ENCODE measurements around the gene DICER1. TPM values are rescaled to one million over a fixed set of nuclear protein-coding genes. Genes with fewer than 3 reads are reported as not detected.

Gene DICER1
- total RNA-seq, 1 experiment from 2014 or later = 57.3 TPM

- POLR2A ChIA-PET = no interaction called here
- intact Hi-C loops (cut with micrococcal nuclease; ENCODE audit: unreplicated experiment) = loop anchor here (10.0 kb wide), 1 partner anchor 381 kb away; no protein-coding TSS in a partner anchor
- Mint-ChIP-seq H3K27me3 (ENCODE audit: insufficient read depth, unreplicated experiment) (peaks cover 7% of the 10 kb centered on the region), H3K9me3 (ENCODE audit: unreplicated experiment) (no peaks in the 10 kb centered on the region), H3K36me3 (ENCODE audit: insufficient read depth, unreplicated experiment) (peaks cover 5% of the 10 kb centered on the region), H3K4me3 (ENCODE audit: unreplicated experiment) (no peak overlapping the region), H3K27ac (ENCODE audit: unreplicated experiment) (no peak overlapping the region), H3K4me1 (ENCODE audit: low read depth, unreplicated experiment) (no peaks in the 10 kb centered on the region)
- no peak for DNase-seq
- TF ChIP-seq CTCF (IDR thresholded peaks at IDR 0.05; ENCODE audit: insufficient read depth in 1 of 2, low read depth in 1 of 2, low read length in 1 of 2, severe bottlenecking in 1 of 2, unreplicated experiment in 1 of 2) = no peak
- no TSS peak for BruUV-seq (replicated peaks)
- Histone ChIP-seq H3K9me3 (no peaks in the 10 kb centered on the region), H3K36me3 (ENCODE audit: control insufficient read depth, insufficient read depth, low read length) (no peaks in the 10 kb centered on the region), H3K27me3 (replicated peaks; ENCODE audit: control insufficient read depth, insufficient read depth, low read length) (no peaks in the 10 kb centered on the region; the same call in 1 of the 2 replicates), H3K4me3 (ENCODE audit: low read depth, low read length) (no peak overlapping the region), H3K4me1 (no peaks in the 10 kb centered on the region)
- CTCF ChIA-PET = no interaction called here
Measured at GRCh38 chr14:95075789-95076188, 81.5 kb downstream of the DICER1 start.

GRCh38 chr14:95073947-95074346 lies 83.4 kb downstream of the DICER1 start:
- H3K4me3 Mint-ChIP-seq (ENCODE audit: unreplicated experiment) = no peak overlapping the region
- Histone ChIP-seq H3K36me3 (ENCODE audit: control insufficient read depth, insufficient read depth, low read length) (no peaks in the 10 kb centered on the region), H3K4me1 (no peaks in the 10 kb centered on the region), H3K4me3 (ENCODE audit: low read depth, low read length) (no peak overlapping the region), H3K9me3 (no peaks in the 10 kb centered on the region), H3K27me3 (replicated peaks; ENCODE audit: control insufficient read depth, insufficient read depth, low read length) (no peaks in the 10 kb centered on the region; the same call in 1 of the 2 replicates)
- H3K4me1 Mint-ChIP-seq (ENCODE audit: low read depth, unreplicated experiment) = no peaks in the 10 kb centered on the region
- DNase-seq = no peak
- H3K27ac Mint-ChIP-seq (ENCODE audit: unreplicated experiment) = no peak overlapping the region
- no TSS peak for BruUV-seq (replicated peaks)
- CTCF ChIA-PET = no interaction called here
- POLR2A ChIA-PET = no interaction called here
- no peaks in the 10 kb centered on the region for H3K9me3 Mint-ChIP-seq (ENCODE audit: unreplicated experiment)
- H3K27me3 Mint-ChIP-seq (ENCODE audit: insufficient read depth, unreplicated experiment) = peaks cover 7% of the 10 kb centered on the region
- no peaks in the 10 kb centered on the region for H3K36me3 Mint-ChIP-seq (ENCODE audit: insufficient read depth, unreplicated experiment)
- intact Hi-C loops (cut with micrococcal nuclease; ENCODE audit: unreplicated experiment) = loop anchor here (10.0 kb wide), 1 partner anchor 379 kb away; no protein-coding TSS in a partner anchor
- no peak for TF ChIP-seq CTCF (IDR thresholded peaks at IDR 0.05; ENCODE audit: insufficient read depth in 1 of 2, low read depth in 1 of 2, low read length in 1 of 2, severe bottlenecking in 1 of 2, unreplicated experiment in 1 of 2)

- no peak overlapping the region for H3K27ac Mint-ChIP-seq (ENCODE audit: unreplicated experiment)
- H3K9me3 Mint-ChIP-seq (ENCODE audit: unreplicated experiment) = no peaks in the 10 kb centered on the region
- H3K4me3 ChIP-seq (ENCODE audit: low read depth, low read length) = no peak overlapping the region
- intact Hi-C loops (cut with micrococcal nuclease; ENCODE audit: unreplicated experiment) = loop anchor here (10.0 kb wide), 1 partner anchor 378 kb away; no protein-coding TSS in a partner anchor
- H3K4me3 Mint-ChIP-seq (ENCODE audit: unreplicated experiment) = no peak overlapping the region
- no peaks in the 10 kb centered on the region for H3K36me3 ChIP-seq (ENCODE audit: control insufficient read depth, insufficient read depth, low read length)
- H3K27me3 Mint-ChIP-seq (ENCODE audit: insufficient read depth, unreplicated experiment) = peaks cover 10% of the 10 kb centered on the region
- ChIA-PET POLR2A (no interaction called here), CTCF (no interaction called here)
- DNase-seq = no peak
- no peaks in the 10 kb centered on the region for H3K9me3 ChIP-seq
- no TSS peak for BruUV-seq (replicated peaks)
- TF ChIP-seq CTCF (IDR thresholded peaks at IDR 0.05; ENCODE audit: insufficient read depth in 1 of 2, low read depth in 1 of 2, low read length in 1 of 2, severe bottlenecking in 1 of 2, unreplicated experiment in 1 of 2) = no peak
- H3K36me3 Mint-ChIP-seq (ENCODE audit: insufficient read depth, unreplicated experiment) = no peaks in the 10 kb centered on the region
- no peaks in the 10 kb centered on the region for H3K4me1 ChIP-seq
- H3K4me1 Mint-ChIP-seq (ENCODE audit: low read depth, unreplicated experiment) = no peaks in the 10 kb centered on the region
- H3K27me3 ChIP-seq (replicated peaks; ENCODE audit: control insufficient read depth, insufficient read depth, low read length) = no peaks in the 10 kb centered on the region; the same call in 1 of the 2 replicates
Measured at GRCh38 chr14:95072310-95072905, 84.9 kb downstream of the DICER1 start.

All from Caco-2 (cell line).